ENCODE results near the gene METRN.
"Not testable (repeated sequence)": the region's sequence is repeated elsewhere in the genome, so short reads cannot be mapped to it uniquely, and the experiment has no call there.

METRN gene

GRCh38 chr16:739560-740458 lies 24.9 kb downstream of the METRN start:
- DNase-seq: no peak

GRCh38 chr16:740459-740763 lies 25.5 kb downstream of the METRN start:
- no peak for DNase-seq

- DNase-seq: peak; percentile 92
These were observed 26.0 kb downstream of the METRN start, which contains the start of gene CIAO3 for GRCh38 chr16:740764-741505. CIAO3 (minus strand) TSS chr16:740997; CDS start chr16:740985, 12 bp downstream.

- DNase-seq: no peak
These were observed 27.2 kb downstream of the METRN start for GRCh38 chr16:741986-742629.

GRCh38 chr16:742894-743293 lies 28.0 kb downstream of the METRN start:
- not testable (repeated sequence) for DNase-seq

GRCh38 chr16:743794-744500 lies 29.0 kb downstream of the METRN start:
- DNase-seq: no peak

- no peak for DNase-seq
These were observed 30.8 kb downstream of the METRN start for GRCh38 chr16:745739-746138.

- DNase-seq: no peak
These were observed 31.7 kb downstream of the METRN start for GRCh38 chr16:746637-747036.

- DNase-seq: no peak
These were observed 33.2 kb downstream of the METRN start for GRCh38 chr16:747978-748746.

- DNase-seq: no peak
These were observed 34.1 kb downstream of the METRN start for GRCh38 chr16:749010-749409.

- DNase-seq: no peak
These were observed 35.6 kb downstream of the METRN start for GRCh38 chr16:750485-750884.

GRCh38 chr16:751152-752006 lies 36.5 kb downstream of the METRN start:
- DNase-seq: no peak

GRCh38 chr16:752007-752312 lies 37.0 kb downstream of the METRN start:
- no peak for DNase-seq

GRCh38 chr16:754121-754607 lies 39.2 kb downstream of the METRN start:
- not testable (repeated sequence) for DNase-seq

GRCh38 chr16:754656-755055 lies 39.7 kb downstream of the METRN start:
- no peak for DNase-seq

- no peak for DNase-seq
These were observed 41.5 kb downstream of the METRN start for GRCh38 chr16:756428-756827.

- no peak for DNase-seq
These were observed 44.4 kb downstream of the METRN start for GRCh38 chr16:759110-759910.

- DNase-seq: no peak
These were observed 45.1 kb downstream of the METRN start for GRCh38 chr16:760065-760464.

- no peak for DNase-seq
These were observed 45.8 kb downstream of the METRN start, which contains the start of gene MSLN for GRCh38 chr16:760545-761343. MSLN (plus strand) TSS chr16:760734; CDS start chr16:762681, 1,947 bp downstream.

Data from CD4-positive, alpha-beta T cell treated with Interleukin-17A for 1 hour (primary cell).